Neural cell (in vitro differentiated cells): Measurements from ENCODE around the gene SEC24D. TPM values are rescaled to one million over a fixed set of nuclear protein-coding genes. Genes with fewer than 3 reads are reported as not detected.
A peak's percentile ranks its signal among the peaks of the same experiment; 100 is the strongest.

Source experiments
- H2AFZ ChIP-seq: fragments of 200-600, 300-800 bp; sonication (generic), shearing (Covaris generic); 2 replicates; pipeline ENCODE4 v1.6.0; 2014; ENCODE audit warnings: low read depth, mild to moderate bottlenecking, antibody characterized with exemption, low read length, moderate library complexity
- H3F3A ChIP-seq: fragments of 200-600 bp; shearing (Covaris generic); 2 replicates; pipeline ENCODE4 v1.6.1; 2016; ENCODE audit warnings: mild to moderate bottlenecking, moderate library complexity, mixed read lengths, antibody characterized with exemption, low read length; ENCODE audit not compliant: insufficient read depth, poor library complexity, severe bottlenecking
- H3K27ac ChIP-seq: fragments of 200-600, 300-800 bp; sonication (generic), shearing (Covaris generic); 2 replicates; pipeline ENCODE4 v1.5.1; 2014; ENCODE audit warnings: mild to moderate bottlenecking, low read length, moderate library complexity
- H3K27me3 ChIP-seq: fragments of 300-800, 200-600 bp; sonication (generic), shearing (Covaris generic); 2 replicates; pipeline ENCODE4 v1.6.0; 2014; ENCODE audit warnings: mild to moderate bottlenecking, low read depth, low read length, moderate library complexity; ENCODE audit not compliant: insufficient read depth
- H3K36me3 ChIP-seq: fragments of 300-800, 200-600 bp; sonication (generic), shearing (Covaris generic); 2 replicates; pipeline ENCODE4 v1.5.1; 2014; ENCODE audit warnings: mild to moderate bottlenecking, antibody characterized with exemption, low read length, moderate library complexity; ENCODE audit not compliant: insufficient read depth
- H3K4me2 ChIP-seq: fragments of 300-800, 200-600 bp; sonication (generic), shearing (Covaris generic); 2 replicates; pipeline ENCODE4 v1.6.0; 2014; ENCODE audit warnings: mild to moderate bottlenecking, low read length
- H3K4me3 ChIP-seq: fragments of 300-800, 200-600 bp; sonication (generic), shearing (Covaris generic); 2 replicates; pipeline ENCODE4 v1.5.1; 2014; ENCODE audit warnings: mild to moderate bottlenecking, low read length, moderate library complexity
- H3K79me2 ChIP-seq: fragments of 200-600 bp; shearing (Covaris generic); replicated peaks from 2 replicates; pipeline ENCODE4 v1.6.0; 2014; ENCODE audit warnings: mild to moderate bottlenecking, low read length, moderate library complexity; ENCODE audit not compliant: insufficient read depth
- H3K9ac ChIP-seq: fragments of 300-800, 200-600 bp; sonication (generic), shearing (Covaris generic); 2 replicates; pipeline ENCODE4 v1.6.1; 2016; ENCODE audit warnings: mild to moderate bottlenecking, low read length, mixed read lengths
- H3K9me2 ChIP-seq: fragments of 200-600 bp; shearing (Covaris generic); 2 replicates; pipeline ENCODE4 v1.6.1; 2016; ENCODE audit warnings: mild to moderate bottlenecking, low read length, mixed read lengths; ENCODE audit not compliant: insufficient read depth
- H3K9me3 ChIP-seq: fragments of 200-600, 300-800 bp; sonication (generic), shearing (Covaris generic); 2 replicates; pipeline ENCODE4 v1.6.1; 2016; ENCODE audit warnings: mild to moderate bottlenecking, mixed run types, low read length, moderate library complexity, mixed read lengths
- H4K20me1 ChIP-seq: fragments of 200-600 bp; shearing (Covaris generic); 2 replicates; pipeline ENCODE4 v1.6.1; 2016; ENCODE audit warnings: mild to moderate bottlenecking, mixed run types; ENCODE audit not compliant: insufficient read depth
- CTCF ChIP-seq: fragments of 450-650 bp; IDR thresholded peaks from 2 replicates; pipeline ENCODE4 v1.5.1; 2014; ENCODE audit warnings: antibody characterized with exemption, mild to moderate bottlenecking, moderate library complexity; ENCODE audit not compliant: poor library complexity, severe bottlenecking
- EP300 ChIP-seq: fragments of 450-650 bp; conservative IDR thresholded peaks from 2 replicates; pipeline ENCODE4 v1.6.1; 2014; ENCODE audit warnings: antibody characterized with exemption, mild to moderate bottlenecking, moderate library complexity; ENCODE audit not compliant: poor library complexity, severe bottlenecking
- EZH2 ChIP-seq: fragments of 200-600, 300-800 bp; shearing (Covaris generic), sonication (generic); IDR thresholded peaks from 2 replicates; pipeline ENCODE4 v1.6.1; 2014; ENCODE audit warnings: antibody characterized with exemption, low read length, borderline replicate concordance, mild to moderate bottlenecking; ENCODE audit not compliant: insufficient read depth, poor library complexity, severe bottlenecking
- MXI1 ChIP-seq: fragments of 450-650 bp; conservative IDR thresholded peaks from 2 replicates; pipeline ENCODE4 v1.6.1; 2014; ENCODE audit warnings: antibody characterized with exemption, mild to moderate bottlenecking; ENCODE audit not compliant: poor library complexity, severe bottlenecking
- POLR2AphosphoS5 ChIP-seq: IDR thresholded peaks from 2 replicates; pipeline ENCODE4 v1.6.1; 2012
- RAD21 ChIP-seq: fragments of 450-650 bp; conservative IDR thresholded peaks from 2 replicates; pipeline ENCODE4 v1.6.1; 2014; ENCODE audit warnings: antibody characterized with exemption, mild to moderate bottlenecking, moderate library complexity
- REST ChIP-seq: IDR thresholded peaks from 2 replicates; pipeline ENCODE4 v1.6.1; 2012; ENCODE audit warnings: borderline replicate concordance
- SMC3 ChIP-seq: fragments of 450-650 bp; conservative IDR thresholded peaks from 2 replicates; pipeline ENCODE4 v1.6.1; 2014; ENCODE audit warnings: antibody characterized with exemption, mild to moderate bottlenecking, moderate library complexity; ENCODE audit not compliant: poor library complexity
- TAF1 ChIP-seq: IDR thresholded peaks from 2 replicates; pipeline ENCODE4 v1.6.1; 2012; ENCODE audit warnings: low read depth
- polyA minus RNA-seq: library from RNA; depleted of rRNA, polyadenylated mRNA; stranded (reverse); fragments of >200 nt; gene quantifications from 2 replicates; pipeline ENCODE4 v1.2.3, GENCODE V29; 2014
- polyA plus RNA-seq: library from polyadenylated mRNA; depleted of rRNA; stranded (reverse); fragments of >200 nt; gene quantifications from 2 replicates; pipeline ENCODE4 v1.2.3, GENCODE V29; 2014

The SEC24D gene
- 7.8 TPM in 2 replicates for polyA plus RNA-seq
- 12.7 and 14.2 TPM in 2 replicates for polyA minus RNA-seq

GRCh38 chr4:118835571-118836300 lies at the start of gene SEC24D:
Gene SEC24D, minus strand, starts transcription at chr4:118836126. Its CDS starts 2,430 bp downstream, at chr4:118833696.
- Histone ChIP-seq H3K9me3 (no peaks in the 10 kb centered on the region), H3K27ac (no peak within 1 kb of the TSS)

More at GRCh38 chr4:118835571-118836300, at the start of gene SEC24D:
- H3F3A ChIP-seq: no peaks in the 10 kb centered on the region
- no peaks in the 10 kb centered on the region for H3K36me3 ChIP-seq
- peak within 1 kb of the TSS; percentile 67 for H3K4me2 ChIP-seq
- H3K9me2 ChIP-seq: no peaks in the 10 kb centered on the region
- TF ChIP-seq MXI1 (no peak), SMC3 (peak; percentile 19), TAF1 (no peak), POLR2AphosphoS5 (peak; percentile 47), RAD21 (no peak), EZH2 (no peak), CTCF (peak; percentile 55), REST (no peak), EP300 (no peak)
- no peaks in the 10 kb centered on the region for H3K27me3 ChIP-seq
- H2AFZ ChIP-seq: peak within 1 kb of the TSS; percentile 32
- H4K20me1 ChIP-seq: no peaks in the 10 kb centered on the region
- no peaks in the 10 kb centered on the region for H3K79me2 ChIP-seq
- peak within 1 kb of the TSS; percentile 94 for H3K4me3 ChIP-seq
- peak within 1 kb of the TSS; percentile 66 for H3K9ac ChIP-seq
